ENCODE data around the gene SLC16A4. TPM values are rescaled to one million over a fixed set of nuclear protein-coding genes. Genes with fewer than 3 reads are reported as not detected.

The SLC16A4 gene
- total RNA-seq, 2 experiments from 2014 or later = not detected

GRCh38 chr1:110350360-110350759 is 40.5 kb downstream of the SLC16A4 start:
- H3K36me3 ChIP-seq (ENCODE audit: insufficient read depth, low read length) = peaks cover 26% of the 10 kb centered on the region
- POLR2A ChIA-PET = interaction anchor here (4.2 kb wide), 1 partner anchor 11 kb away, joined by 25 read pairs; the partner anchor contains the start of gene RBM15

DNA sequence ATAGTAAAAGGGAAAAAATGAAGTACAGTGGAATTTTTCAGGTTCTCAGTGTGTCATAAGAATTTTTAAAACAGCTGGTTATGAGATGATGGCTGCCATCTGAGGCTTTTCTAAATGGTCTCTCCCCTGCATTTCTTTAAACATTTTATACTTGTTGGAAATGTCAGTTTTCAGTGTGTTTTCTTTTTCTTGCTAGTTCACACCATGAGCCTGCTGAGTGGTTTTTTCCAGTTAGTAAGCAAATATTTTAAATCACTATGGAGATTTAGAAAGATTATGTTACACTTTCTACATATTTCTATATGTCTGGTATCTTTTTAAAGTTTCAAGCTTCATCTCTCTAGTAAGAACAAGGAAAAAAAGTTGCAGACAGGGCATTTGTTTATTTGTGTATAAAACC is 42.1 kb downstream of the SLC16A4 start:
- Histone ChIP-seq H3K4me1 (ENCODE audit: insufficient read depth, low read length) (peaks cover 24% of the 10 kb centered on the region), H3K36me3 (ENCODE audit: insufficient read depth, low read length) (peaks cover 31% of the 10 kb centered on the region), H3K4me3 (ENCODE audit: low read length) (no peak overlapping the region), H3K9me3 (ENCODE audit: control insufficient read depth in 1 of 2, insufficient read depth in 1 of 2, low read length in 2 of 2) (no peaks in the 10 kb centered on the region), H3K27ac (ENCODE audit: low read depth in 1 of 2, low read length in 2 of 2) (no peak overlapping the region), H3K27me3 (ENCODE audit: control insufficient read depth in 1 of 2, insufficient read depth in 2 of 2, low read length in 2 of 2) (no peaks in the 10 kb centered on the region)
- POLR2A ChIA-PET = interaction anchor here (0.7 to 4.2 kb wide), 2 partner anchors 10 to 500 kb away, joined by 3 to 25 read pairs; partner anchors contain the start of gene RBM15
- H3K9me3 Mint-ChIP-seq = no peaks in the 10 kb centered on the region
- no peak for TF ChIP-seq CTCF (IDR thresholded peaks at IDR 0.05)
- no peaks in the 10 kb centered on the region for H3K27me3 Mint-ChIP-seq
- peaks cover 89% of the 10 kb centered on the region for H3K4me1 Mint-ChIP-seq (ENCODE audit: low read depth)
- peak overlapping the region; percentile 9 for H3K4me3 Mint-ChIP-seq
- intact Hi-C loops (cut with DNase I, micrococcal nuclease) = loop anchor here in 1 of 2 experiments (10.0 kb wide), 1 partner anchor 616 kb away; the partner anchor contains the start of gene LRIF1
- CTCF ChIA-PET = interaction anchor here (1.0 kb wide), 1 partner anchor 11 kb away, joined by 3 read pairs; no protein-coding TSS in a partner anchor
- H3K27ac Mint-ChIP-seq = peak overlapping the region; percentile 24
- no peak for ATAC-seq (ENCODE audit: poor library complexity)
- H3K36me3 Mint-ChIP-seq (ENCODE audit: low read depth) = peaks cover 62% of the 10 kb centered on the region
- DNase-seq = no peak

More at GRCh38 chr1:110350360-110350759, 40.5 kb downstream of the SLC16A4 start:
- TF ChIP-seq CTCF (IDR thresholded peaks at IDR 0.05) = no peak
- ATAC-seq (ENCODE audit: poor library complexity) = no peak
- CTCF ChIA-PET = interaction anchor here (0.6 to 0.9 kb wide), 2 partner anchors 11 to 12 kb away, joined by 3 read pairs; no protein-coding TSS in a partner anchor
- no peak for DNase-seq
- Mint-ChIP-seq H3K4me3 (no peak overlapping the region), H3K27me3 (no peaks in the 10 kb centered on the region), H3K27ac (no peak overlapping the region), H3K9me3 (no peaks in the 10 kb centered on the region), H3K36me3 (ENCODE audit: low read depth) (peaks cover 48% of the 10 kb centered on the region), H3K4me1 (ENCODE audit: low read depth) (peaks cover 79% of the 10 kb centered on the region)
- intact Hi-C loops (cut with DNase I, micrococcal nuclease) = no loop called here
- H3K9me3 ChIP-seq (ENCODE audit: control insufficient read depth in 1 of 2, insufficient read depth in 1 of 2, low read length in 2 of 2) = no peaks in the 10 kb centered on the region
- no peaks in the 10 kb centered on the region for H3K27me3 ChIP-seq (ENCODE audit: control insufficient read depth in 1 of 2, insufficient read depth in 2 of 2, low read length in 2 of 2)
- no peak overlapping the region for H3K27ac ChIP-seq (ENCODE audit: low read depth in 1 of 2, low read length in 2 of 2)
- peaks cover 24% of the 10 kb centered on the region for H3K4me1 ChIP-seq (ENCODE audit: insufficient read depth, low read length)
- H3K4me3 ChIP-seq (ENCODE audit: low read length) = no peak overlapping the region

GRCh38 chr1:110348050-110348449 is 42.8 kb downstream of the SLC16A4 start:
- no peaks in the 10 kb centered on the region for H3K9me3 ChIP-seq (ENCODE audit: control insufficient read depth in 1 of 2, insufficient read depth in 1 of 2, low read length in 2 of 2)
- H3K9me3 Mint-ChIP-seq = no peaks in the 10 kb centered on the region
- peaks cover 24% of the 10 kb centered on the region for H3K4me1 ChIP-seq (ENCODE audit: insufficient read depth, low read length)
- H3K27ac ChIP-seq (ENCODE audit: low read depth in 1 of 2, low read length in 2 of 2) = no peak overlapping the region
- intact Hi-C loops (cut with DNase I, micrococcal nuclease) = loop anchor here in 1 of 2 experiments (10.0 kb wide), 1 partner anchor 617 kb away; the partner anchor contains the start of gene LRIF1
- ChIA-PET POLR2A (interaction anchor here (0.7 to 4.2 kb wide), 2 partner anchors 9 to 499 kb away, joined by 3 to 25 read pairs; partner anchors contain the start of gene RBM15), CTCF (no interaction called here)
- H3K36me3 Mint-ChIP-seq (ENCODE audit: low read depth) = peaks cover 63% of the 10 kb centered on the region
- H3K4me3 ChIP-seq (ENCODE audit: low read length) = no peak overlapping the region
- H3K27me3 ChIP-seq (ENCODE audit: control insufficient read depth in 1 of 2, insufficient read depth in 2 of 2, low read length in 2 of 2) = no peaks in the 10 kb centered on the region
- H3K4me3 Mint-ChIP-seq = peak overlapping the region; percentile 21
- ATAC-seq (ENCODE audit: poor library complexity) (no peak), DNase-seq (no peak)
- no peak overlapping the region for H3K27ac Mint-ChIP-seq
- peaks cover 90% of the 10 kb centered on the region for H3K4me1 Mint-ChIP-seq (ENCODE audit: low read depth)
- TF ChIP-seq CTCF (IDR thresholded peaks at IDR 0.05) = no peak
- peaks cover 37% of the 10 kb centered on the region for H3K36me3 ChIP-seq (ENCODE audit: insufficient read depth, low read length)
- no peaks in the 10 kb centered on the region for H3K27me3 Mint-ChIP-seq
